ENCODE data around the gene NAGLU.
A peak's percentile ranks its signal among the peaks of the same experiment; 100 is the strongest.
"Not testable (repeated sequence)": the region's sequence is repeated elsewhere in the genome, so short reads cannot be mapped to it uniquely, and the experiment has no call there.

NAGLU gene

DNA sequence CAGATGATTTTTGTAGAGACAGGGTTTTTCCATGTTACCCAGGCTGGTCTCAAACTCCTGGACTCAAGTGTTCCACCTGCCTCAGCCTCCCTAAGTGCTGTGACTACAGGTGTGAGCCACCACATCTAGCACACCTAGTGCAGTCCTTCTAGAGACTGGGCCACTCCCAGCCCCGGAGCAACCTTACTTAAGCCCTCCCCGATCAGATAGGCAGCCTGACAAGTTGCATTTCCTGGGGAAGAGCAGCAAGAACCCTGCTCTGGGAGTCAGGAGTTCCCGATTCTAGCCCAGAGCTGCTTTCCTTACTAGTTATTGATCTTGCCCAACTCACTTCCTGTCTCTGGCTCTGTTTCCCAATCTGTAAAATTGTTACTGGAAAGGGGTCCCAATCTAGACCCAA lies 7.0 kb upstream of the NAGLU start:
- Mint-ChIP-seq H3K27ac (no peak overlapping the region), H3K4me3 (no peak overlapping the region)
- no peak for ATAC-seq (replicated peaks)

DNA sequence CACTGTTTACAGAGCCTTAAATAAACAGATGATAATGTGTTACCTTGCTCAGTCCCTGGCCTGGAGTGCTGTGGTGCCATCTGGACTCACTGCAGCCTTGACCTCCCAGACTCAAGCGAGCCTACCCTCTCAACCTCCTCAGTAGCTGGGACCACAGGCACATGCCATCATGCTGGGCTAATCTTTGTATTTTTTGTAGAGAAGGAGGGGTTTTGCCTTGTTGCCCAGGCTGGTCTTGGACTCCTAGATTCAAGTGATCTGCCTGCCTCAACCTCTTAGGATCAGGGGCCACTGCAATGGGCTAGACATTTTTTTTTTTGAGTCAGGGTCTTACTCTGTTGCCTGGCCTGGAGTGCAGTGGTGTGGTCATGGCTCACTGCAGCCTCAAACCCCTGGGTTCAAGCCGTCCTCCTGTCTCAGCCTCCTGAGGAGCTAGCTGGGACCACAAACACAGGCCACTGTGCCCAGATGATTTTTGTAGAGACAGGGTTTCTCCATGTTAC lies 5.0 kb upstream of the NAGLU start:
- no peaks in the 10 kb centered on the region for H3K36me3 Mint-ChIP-seq
- no peak overlapping the region for H3K4me3 Mint-ChIP-seq
- DNase-seq (no peak), ATAC-seq (replicated peaks) (no peak)
- no peaks in the 10 kb centered on the region for H3K9me3 Mint-ChIP-seq
- no peaks in the 10 kb centered on the region for H3K27me3 Mint-ChIP-seq
- H3K27ac Mint-ChIP-seq = peak overlapping the region; percentile 71
- H3K4me1 Mint-ChIP-seq = peaks cover 21 to 44% of the 10 kb centered on the region in 2 donors

More for the DNA sequence above, 7.0 kb upstream of the NAGLU start:
- Mint-ChIP-seq H3K9me3 (no peaks in the 10 kb centered on the region), H3K27me3 (no peaks in the 10 kb centered on the region), H3K36me3 (no peaks in the 10 kb centered on the region), H3K4me1 (peaks cover 14 to 35% of the 10 kb centered on the region in 2 donors)
- no peak for DNase-seq

DNA sequence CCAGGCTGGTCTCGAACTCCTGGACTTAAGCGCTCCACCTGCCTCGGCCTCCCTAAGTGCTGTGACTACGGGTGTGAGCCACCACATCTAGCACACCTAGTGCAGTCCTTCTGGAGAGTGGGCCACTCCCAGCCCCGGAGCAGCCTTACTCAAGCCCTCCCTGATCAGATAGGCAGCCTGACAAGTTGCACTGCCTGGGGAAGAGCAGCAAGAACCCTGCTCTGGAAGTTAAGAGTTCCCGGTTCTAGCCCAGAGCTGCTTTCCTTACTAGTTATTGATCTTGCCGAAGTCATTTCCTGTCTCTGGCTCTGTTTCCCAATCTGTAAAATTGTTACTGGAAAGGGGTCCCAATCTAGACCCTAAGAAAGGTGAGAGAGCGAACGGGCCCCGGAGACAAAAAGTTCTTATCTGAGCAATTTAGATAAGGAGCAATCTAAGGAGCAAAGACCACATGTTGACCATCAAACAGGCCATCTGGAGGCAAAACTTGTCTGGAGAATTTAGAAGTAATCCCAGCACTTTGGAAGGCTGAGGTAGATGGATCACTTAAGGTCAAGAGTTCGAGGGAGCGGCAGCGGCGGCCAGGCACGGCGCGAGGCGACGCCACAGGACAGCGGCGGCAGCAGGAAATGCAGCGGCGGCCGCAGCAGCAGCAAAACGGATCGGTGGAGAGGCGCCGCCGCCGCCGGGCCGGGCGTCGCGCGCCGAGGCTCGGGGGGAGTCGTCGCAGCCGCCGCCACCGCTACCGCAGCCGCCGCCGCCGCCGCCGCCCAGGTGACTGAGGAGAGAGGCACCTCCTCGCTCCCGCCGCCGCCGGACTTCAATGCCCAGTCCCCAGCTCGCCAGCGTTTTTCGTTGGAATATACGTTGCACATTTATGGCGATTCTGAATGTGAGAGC lies 4.3 kb upstream of the NAGLU start:
- Mint-ChIP-seq H3K4me3 (peak overlapping the region; percentile 81 to 90), H3K36me3 (peaks cover 2% of the 10 kb centered on the region in 2 donors), H3K9me3 (no peaks in the 10 kb centered on the region), H3K4me1 (peaks cover 21 to 48% of the 10 kb centered on the region in 2 donors), H3K27ac (peak overlapping the region; percentile 71), H3K27me3 (no peaks in the 10 kb centered on the region)
- peak; percentile 33 for DNase-seq
- ATAC-seq (replicated peaks) = peak; percentile 16 to 17

DNA sequence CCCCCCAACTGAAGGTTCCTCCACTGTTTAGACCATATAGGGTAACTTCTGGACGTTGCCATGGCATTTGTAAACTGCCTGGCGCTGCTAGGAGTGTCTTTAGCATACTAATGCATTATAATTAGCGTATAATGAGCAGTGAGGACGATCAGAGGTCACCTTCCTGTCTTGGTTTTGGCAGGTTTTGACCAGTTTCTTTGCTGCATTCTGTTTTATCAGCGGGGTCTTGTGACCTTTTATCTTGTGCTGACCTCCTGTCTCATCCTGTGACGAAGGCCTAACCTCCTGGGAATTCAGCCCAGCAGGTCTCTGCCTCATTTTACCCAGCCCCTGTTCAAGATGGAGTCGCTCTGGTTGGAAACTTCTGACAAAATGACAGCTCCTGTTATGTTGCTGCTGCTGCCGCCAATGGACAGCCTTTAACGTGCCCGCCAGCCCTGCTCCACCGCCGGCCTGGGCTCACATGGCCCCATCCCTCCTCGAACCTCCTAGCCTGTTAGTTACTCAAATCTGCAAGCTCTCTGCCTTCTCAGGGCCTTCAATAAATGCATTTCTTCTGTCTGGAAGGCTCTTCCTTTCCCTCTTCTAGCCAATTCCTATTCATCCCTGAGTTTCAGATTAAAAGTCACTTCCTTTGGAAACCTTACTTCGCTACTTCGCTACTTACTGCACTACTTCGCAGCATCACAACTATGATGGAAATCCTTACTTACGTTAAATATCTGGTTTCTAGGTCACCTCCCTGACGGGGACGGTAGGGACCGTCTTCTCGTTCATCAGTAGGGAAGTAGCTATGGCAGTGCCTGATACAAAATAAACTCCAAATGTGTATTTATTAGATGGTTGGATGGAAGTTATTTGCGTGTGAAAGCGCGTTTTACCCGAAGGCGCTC lies 640 bp upstream of the NAGLU start:
- DNase-seq = no peak
- peaks cover 28 to 53% of the 10 kb centered on the region in 2 donors for H3K4me1 Mint-ChIP-seq
- H3K4me3 Mint-ChIP-seq = peak overlapping the region; percentile 80 to 84
- peak overlapping the region; percentile 94 for H3K27ac Mint-ChIP-seq
- H3K27me3 Mint-ChIP-seq = no peaks in the 10 kb centered on the region
- H3K9me3 Mint-ChIP-seq = no peaks in the 10 kb centered on the region
- H3K36me3 Mint-ChIP-seq = peaks cover 18 to 21% of the 10 kb centered on the region in 2 donors
- peak; percentile 43 to 46 for ATAC-seq (replicated peaks)

DNA sequence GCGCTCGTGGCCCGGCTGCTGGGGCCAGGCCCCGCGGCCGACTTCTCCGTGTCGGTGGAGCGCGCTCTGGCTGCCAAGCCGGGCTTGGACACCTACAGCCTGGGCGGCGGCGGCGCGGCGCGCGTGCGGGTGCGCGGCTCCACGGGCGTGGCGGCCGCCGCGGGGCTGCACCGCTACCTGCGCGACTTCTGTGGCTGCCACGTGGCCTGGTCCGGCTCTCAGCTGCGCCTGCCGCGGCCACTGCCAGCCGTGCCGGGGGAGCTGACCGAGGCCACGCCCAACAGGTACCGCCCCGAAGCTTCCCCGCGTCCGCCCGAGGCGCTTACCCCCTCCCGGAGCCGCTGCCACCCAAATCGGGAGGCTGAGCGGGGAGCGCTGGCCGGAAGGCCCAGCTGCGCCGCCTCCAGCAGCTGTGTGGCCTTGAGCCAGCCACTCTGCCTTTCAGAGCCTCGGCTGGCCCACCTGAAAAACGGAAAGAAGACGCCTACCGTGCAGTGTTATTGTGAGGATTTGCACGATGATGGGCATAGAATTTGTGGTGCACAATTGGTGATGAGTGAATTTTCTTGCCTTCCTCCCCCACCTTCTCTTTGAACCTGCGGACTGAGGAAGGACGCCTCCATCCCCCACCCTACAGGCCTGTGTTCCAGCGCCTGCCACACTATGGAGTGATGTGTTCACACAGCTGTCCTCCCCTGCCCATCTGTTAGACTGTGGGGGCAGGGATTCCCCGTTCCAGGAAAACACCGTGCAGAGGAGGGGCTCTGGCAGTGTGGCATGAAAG lies 523 bp downstream of the NAGLU start:
- ATAC-seq (replicated peaks) = peak; percentile 74 to 81
- DNase-seq = peak; percentile 75
- H3K4me1 Mint-ChIP-seq = peaks cover 21 to 41% of the 10 kb centered on the region in 2 donors

DNA sequence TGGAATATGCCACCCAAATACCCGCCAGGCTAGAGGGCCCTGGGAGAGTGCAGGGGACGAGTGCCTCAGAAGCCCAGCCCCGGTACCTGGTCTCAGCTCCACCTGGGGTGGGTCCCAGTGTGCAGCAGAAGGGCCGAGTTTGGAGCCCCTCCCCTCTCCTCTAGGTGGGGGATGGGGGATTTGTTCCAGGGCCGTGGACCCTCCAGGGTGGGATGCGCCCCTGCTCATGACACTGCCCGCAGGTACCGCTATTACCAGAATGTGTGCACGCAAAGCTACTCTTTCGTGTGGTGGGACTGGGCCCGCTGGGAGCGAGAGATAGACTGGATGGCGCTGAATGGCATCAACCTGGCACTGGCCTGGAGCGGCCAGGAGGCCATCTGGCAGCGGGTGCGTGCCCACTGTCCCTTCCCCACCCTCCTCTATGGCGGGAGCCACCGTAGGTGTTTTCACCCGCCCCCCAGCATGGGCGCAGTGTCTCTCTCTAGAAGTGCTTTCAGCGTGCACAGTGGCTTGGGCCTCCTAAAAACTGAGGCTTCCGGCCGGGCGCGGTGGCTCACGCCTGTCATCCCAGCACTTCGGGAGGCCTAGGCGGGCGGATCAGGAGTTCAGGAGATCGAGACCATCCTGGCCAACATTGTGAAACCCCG lies 1.2 kb downstream of the NAGLU start:
- no peak for DNase-seq
- Mint-ChIP-seq H3K4me1 (peaks cover 17 to 36% of the 10 kb centered on the region in 2 donors), H3K4me3 (peak overlapping the region; percentile 96 to 98), H3K27me3 (no peaks in the 10 kb centered on the region), H3K36me3 (peaks cover 26 to 30% of the 10 kb centered on the region in 2 donors), H3K27ac (peak overlapping the region; percentile 85), H3K9me3 (no peaks in the 10 kb centered on the region)
- no peak for ATAC-seq (replicated peaks)

More for the DNA sequence above, 523 bp downstream of the NAGLU start:
- no peaks in the 10 kb centered on the region for H3K27me3 Mint-ChIP-seq
- peak overlapping the region; percentile 85 for H3K27ac Mint-ChIP-seq
- peaks cover 26 to 30% of the 10 kb centered on the region in 2 donors for H3K36me3 Mint-ChIP-seq
- H3K9me3 Mint-ChIP-seq = no peaks in the 10 kb centered on the region
- peak overlapping the region; percentile 96 to 98 for H3K4me3 Mint-ChIP-seq

DNA sequence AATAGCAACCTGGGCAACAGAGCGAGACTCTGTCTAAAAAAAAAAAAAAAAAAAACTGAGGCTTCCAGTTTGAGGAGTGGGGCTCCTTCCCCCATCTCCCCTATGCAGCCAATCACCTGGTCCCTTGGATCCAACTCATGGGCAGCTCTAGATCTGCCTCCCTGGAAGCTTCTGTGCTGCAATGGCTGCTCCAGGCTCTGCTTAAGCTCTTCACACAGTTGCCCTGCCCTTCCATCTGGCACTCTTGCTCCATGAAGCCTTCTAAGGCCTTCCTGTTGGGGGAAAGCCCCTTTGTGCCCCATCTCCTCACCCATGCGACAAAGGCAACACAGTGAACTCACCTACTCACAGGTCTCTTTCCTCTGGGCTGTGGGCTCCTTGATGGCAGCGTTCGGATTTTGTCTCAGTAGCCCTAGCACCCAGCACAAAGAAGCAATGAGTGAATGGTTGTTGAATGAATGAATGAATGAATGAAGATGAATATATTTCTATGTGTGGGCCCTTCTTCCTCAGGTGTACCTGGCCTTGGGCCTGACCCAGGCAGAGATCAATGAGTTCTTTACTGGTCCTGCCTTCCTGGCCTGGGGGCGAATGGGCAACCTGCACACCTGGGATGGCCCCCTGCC lies 1.9 kb downstream of the NAGLU start:
- DNase-seq = no peak
- no peaks in the 10 kb centered on the region for H3K9me3 Mint-ChIP-seq
- no peaks in the 10 kb centered on the region for H3K27me3 Mint-ChIP-seq
- peaks cover 17 to 36% of the 10 kb centered on the region in 2 donors for H3K4me1 Mint-ChIP-seq
- peak overlapping the region; percentile 39 for H3K27ac Mint-ChIP-seq
- H3K4me3 Mint-ChIP-seq = peak overlapping the region; percentile 96 to 98
- no peak for ATAC-seq (replicated peaks)
- H3K36me3 Mint-ChIP-seq = peaks cover 28 to 32% of the 10 kb centered on the region in 2 donors

DNA sequence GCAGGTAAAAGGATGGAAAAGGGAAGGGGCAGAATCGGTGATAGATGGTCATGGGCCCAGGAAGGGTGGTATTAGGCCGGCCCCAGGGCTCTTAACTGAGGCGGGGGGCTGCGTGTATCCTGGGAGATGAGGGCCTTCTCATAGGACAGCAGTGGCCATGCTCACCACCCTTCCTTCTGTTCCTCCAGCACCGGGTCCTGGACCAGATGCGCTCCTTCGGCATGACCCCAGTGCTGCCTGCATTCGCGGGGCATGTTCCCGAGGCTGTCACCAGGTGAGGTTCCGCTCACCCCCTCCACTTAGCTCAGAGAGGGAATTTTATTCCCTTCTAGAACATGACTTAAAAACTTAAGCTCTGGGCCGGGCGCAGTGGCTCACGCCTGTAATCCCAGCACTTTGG lies 2.4 kb downstream of the NAGLU start:
- Mint-ChIP-seq H3K9me3 (no peaks in the 10 kb centered on the region), H3K4me1 (peaks cover 17 to 36% of the 10 kb centered on the region in 2 donors), H3K27me3 (no peaks in the 10 kb centered on the region), H3K27ac (no peak overlapping the region), H3K36me3 (peaks cover 32 to 37% of the 10 kb centered on the region in 2 donors), H3K4me3 (no peak overlapping the region)
- ATAC-seq (replicated peaks) = no peak
- DNase-seq = no peak

DNA sequence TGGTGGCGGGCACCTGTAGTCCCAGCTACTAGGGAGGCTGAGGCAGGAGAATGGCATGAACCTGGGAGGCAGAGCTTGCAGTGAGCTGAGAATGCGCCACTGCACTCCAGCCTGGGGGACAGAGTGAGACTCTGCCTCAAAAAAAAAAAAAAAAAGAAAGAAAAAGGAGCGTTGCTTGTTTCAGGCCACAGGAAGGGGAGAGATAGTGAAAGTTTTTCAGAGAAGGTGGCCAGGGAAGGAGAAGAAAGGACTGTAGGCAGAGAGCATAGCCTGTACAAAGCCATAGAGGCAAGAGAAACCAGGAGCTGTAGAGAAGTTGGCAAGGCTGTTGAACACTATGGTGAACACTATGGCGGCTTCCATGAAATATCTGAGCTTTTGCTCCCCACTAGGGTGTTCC lies 4.5 kb downstream of the NAGLU start:
- not testable (repeated sequence) for H3K4me3 Mint-ChIP-seq; DNase-seq; H3K27ac Mint-ChIP-seq; H3K9me3 Mint-ChIP-seq; ATAC-seq (replicated peaks); H3K27me3 Mint-ChIP-seq
- Mint-ChIP-seq H3K36me3 (peaks cover 35 to 47% of the 10 kb centered on the region in 2 donors), H3K4me1 (peaks cover 13 to 40% of the 10 kb centered on the region in 2 donors)

DNA sequence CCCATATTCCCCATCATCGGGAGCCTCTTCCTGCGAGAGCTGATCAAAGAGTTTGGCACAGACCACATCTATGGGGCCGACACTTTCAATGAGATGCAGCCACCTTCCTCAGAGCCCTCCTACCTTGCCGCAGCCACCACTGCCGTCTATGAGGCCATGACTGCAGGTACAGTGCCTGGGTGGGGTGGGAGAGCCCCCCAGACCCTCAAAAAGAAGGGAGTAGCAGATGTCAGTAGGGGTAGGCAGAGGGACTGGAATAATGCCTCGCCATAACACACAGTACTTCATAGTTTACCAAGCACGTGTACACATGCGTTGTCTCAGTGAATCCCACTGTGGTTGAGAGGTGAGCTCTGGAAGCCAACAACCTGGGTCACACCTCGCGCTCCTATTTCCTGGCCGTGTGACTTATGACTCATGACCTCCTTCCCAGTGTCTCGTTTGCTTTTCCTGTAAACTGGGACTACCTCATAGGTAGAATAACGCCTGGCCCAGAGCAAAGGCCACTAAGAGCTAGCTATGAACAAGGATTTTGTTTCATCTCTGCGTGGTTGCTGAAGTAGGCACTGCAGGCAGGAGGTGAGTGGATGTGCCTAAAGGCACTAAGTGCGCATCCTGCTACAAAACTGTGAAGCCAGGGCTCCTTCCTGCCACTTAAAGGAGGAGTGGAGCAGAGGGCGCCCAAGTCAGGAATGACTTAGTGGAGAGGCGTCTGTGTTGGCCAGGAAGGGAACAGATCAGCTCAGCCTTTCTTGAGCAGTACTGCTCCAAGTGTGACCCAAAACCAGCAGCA lies 5.2 kb downstream of the NAGLU start:
- ATAC-seq (replicated peaks) (no peak), DNase-seq (no peak)
- H3K4me1 Mint-ChIP-seq = peaks cover 10 to 35% of the 10 kb centered on the region in 2 donors
- H3K4me3 Mint-ChIP-seq = no peak overlapping the region
- no peaks in the 10 kb centered on the region for H3K9me3 Mint-ChIP-seq
- peak overlapping the region; percentile 61 for H3K27ac Mint-ChIP-seq
- H3K36me3 Mint-ChIP-seq = peaks cover 35 to 47% of the 10 kb centered on the region in 2 donors
- no peaks in the 10 kb centered on the region for H3K27me3 Mint-ChIP-seq

DNA sequence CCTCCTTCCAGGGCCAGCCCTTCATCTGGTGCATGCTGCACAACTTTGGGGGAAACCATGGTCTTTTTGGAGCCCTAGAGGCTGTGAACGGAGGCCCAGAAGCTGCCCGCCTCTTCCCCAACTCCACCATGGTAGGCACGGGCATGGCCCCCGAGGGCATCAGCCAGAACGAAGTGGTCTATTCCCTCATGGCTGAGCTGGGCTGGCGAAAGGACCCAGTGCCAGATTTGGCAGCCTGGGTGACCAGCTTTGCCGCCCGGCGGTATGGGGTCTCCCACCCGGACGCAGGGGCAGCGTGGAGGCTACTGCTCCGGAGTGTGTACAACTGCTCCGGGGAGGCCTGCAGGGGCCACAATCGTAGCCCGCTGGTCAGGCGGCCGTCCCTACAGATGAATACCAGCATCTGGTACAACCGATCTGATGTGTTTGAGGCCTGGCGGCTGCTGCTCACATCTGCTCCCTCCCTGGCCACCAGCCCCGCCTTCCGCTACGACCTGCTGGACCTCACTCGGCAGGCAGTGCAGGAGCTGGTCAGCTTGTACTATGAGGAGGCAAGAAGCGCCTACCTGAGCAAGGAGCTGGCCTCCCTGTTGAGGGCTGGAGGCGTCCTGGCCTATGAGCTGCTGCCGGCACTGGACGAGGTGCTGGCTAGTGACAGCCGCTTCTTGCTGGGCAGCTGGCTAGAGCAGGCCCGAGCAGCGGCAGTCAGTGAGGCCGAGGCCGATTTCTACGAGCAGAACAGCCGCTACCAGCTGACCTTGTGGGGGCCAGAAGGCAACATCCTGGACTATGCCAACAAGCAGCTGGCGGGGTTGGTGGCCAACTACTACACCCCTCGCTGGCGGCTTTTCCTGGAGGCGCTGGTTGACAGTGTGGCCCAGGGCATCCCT lies 7.4 kb downstream of the NAGLU start:
- no peak overlapping the region for H3K27ac Mint-ChIP-seq
- ATAC-seq (replicated peaks) (no peak), DNase-seq (no peak)
- peaks cover 3 to 27% of the 10 kb centered on the region in 2 donors for H3K4me1 Mint-ChIP-seq
- H3K36me3 Mint-ChIP-seq = peaks cover 25 to 35% of the 10 kb centered on the region in 2 donors
- H3K27me3 Mint-ChIP-seq = no peaks in the 10 kb centered on the region
- H3K9me3 Mint-ChIP-seq = no peaks in the 10 kb centered on the region
- no peak overlapping the region for H3K4me3 Mint-ChIP-seq
